AG10803 (cell line): ENCODE results near the gene ADPRHL1.

Source experiments
- DNase-seq: peaks from one replicate; pipeline ENCODE4 v3.0.0; 2010; ENCODE audit warnings: low read depth
- H3K4me3 ChIP-seq: 2 replicates; pipeline ENCODE4 v1.5.1; 2011; ENCODE audit warnings: mild to moderate bottlenecking, low read length, control low read depth
- TF ChIP-seq, protein P1 (sequence below): conservative IDR thresholded peaks from 2 replicates; pipeline ENCODE4 v1.5.1; 2011; ENCODE audit warnings: mild to moderate bottlenecking, low read length, control low read depth, inconsistent platforms

ADPRHL1 gene

DNA sequence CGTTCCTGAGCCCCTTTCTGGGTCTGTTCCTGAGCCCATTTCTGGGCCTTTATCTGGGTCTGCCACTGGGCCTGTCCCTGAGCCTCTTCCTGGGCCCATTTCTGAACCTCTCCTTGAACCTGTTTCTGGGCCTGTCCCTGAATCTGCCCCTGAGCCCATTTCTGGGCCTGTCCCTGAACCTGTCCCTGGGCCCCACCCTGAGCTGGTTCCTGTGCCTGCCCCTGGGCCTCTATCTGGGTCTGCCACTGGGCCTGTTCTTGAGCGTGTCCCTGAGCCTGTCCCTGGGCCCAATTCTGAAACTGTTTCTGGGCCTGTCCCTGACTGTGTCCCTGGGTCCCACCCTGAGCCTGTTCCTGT, 48.9 kb downstream of the ADPRHL1 start:
- TF ChIP-seq, protein P1, sequence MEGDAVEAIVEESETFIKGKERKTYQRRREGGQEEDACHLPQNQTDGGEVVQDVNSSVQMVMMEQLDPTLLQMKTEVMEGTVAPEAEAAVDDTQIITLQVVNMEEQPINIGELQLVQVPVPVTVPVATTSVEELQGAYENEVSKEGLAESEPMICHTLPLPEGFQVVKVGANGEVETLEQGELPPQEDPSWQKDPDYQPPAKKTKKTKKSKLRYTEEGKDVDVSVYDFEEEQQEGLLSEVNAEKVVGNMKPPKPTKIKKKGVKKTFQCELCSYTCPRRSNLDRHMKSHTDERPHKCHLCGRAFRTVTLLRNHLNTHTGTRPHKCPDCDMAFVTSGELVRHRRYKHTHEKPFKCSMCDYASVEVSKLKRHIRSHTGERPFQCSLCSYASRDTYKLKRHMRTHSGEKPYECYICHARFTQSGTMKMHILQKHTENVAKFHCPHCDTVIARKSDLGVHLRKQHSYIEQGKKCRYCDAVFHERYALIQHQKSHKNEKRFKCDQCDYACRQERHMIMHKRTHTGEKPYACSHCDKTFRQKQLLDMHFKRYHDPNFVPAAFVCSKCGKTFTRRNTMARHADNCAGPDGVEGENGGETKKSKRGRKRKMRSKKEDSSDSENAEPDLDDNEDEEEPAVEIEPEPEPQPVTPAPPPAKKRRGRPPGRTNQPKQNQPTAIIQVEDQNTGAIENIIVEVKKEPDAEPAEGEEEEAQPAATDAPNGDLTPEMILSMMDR, result no peak
- no peak for DNase-seq
- no peak overlapping the region for H3K4me3 ChIP-seq

DNA sequence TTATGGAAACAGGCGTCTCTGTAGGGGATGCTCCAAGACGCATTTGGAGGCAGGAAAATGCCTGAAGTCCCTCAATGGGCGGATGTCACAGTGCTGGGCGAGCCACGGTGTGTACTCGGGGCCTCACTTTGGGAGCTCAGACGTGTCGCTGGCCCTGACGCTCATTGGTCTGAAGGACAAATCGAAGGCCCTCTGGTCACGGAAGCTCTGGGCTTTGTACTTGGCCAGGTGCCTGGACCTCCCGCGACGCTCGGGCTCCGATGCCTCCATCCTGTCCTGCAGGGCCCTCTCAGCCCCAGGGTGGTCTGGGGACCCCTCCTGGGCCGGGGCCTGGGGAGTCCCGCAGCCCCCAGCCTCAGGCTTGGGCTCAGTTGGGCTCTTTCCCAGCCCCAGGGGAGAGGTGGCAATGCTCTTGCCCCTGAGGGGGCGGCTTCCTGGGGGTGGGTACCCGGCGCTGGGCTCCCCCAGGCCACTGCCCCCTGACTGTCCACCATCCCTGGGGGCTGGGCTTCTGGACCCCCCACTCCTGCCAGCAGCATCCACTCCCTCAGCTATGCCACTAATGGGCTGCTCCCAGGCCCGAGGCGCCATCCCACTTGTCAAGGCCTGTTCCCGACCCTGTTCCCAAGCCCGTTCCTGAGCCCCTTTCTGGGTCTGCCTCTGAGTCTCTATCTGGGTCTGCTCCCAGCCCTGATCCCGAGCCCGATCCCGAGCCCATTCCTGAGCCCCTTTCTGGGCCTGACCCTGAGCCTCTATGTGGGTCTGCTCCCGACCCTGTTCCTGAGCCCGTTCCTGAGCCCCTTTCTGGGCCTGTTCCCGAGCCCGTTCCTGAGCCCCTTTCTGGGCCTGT, 49.8 kb downstream of the ADPRHL1 start:
- TF ChIP-seq, protein P1, result no peak
- no peak for DNase-seq
- no peak overlapping the region for H3K4me3 ChIP-seq

DNA sequence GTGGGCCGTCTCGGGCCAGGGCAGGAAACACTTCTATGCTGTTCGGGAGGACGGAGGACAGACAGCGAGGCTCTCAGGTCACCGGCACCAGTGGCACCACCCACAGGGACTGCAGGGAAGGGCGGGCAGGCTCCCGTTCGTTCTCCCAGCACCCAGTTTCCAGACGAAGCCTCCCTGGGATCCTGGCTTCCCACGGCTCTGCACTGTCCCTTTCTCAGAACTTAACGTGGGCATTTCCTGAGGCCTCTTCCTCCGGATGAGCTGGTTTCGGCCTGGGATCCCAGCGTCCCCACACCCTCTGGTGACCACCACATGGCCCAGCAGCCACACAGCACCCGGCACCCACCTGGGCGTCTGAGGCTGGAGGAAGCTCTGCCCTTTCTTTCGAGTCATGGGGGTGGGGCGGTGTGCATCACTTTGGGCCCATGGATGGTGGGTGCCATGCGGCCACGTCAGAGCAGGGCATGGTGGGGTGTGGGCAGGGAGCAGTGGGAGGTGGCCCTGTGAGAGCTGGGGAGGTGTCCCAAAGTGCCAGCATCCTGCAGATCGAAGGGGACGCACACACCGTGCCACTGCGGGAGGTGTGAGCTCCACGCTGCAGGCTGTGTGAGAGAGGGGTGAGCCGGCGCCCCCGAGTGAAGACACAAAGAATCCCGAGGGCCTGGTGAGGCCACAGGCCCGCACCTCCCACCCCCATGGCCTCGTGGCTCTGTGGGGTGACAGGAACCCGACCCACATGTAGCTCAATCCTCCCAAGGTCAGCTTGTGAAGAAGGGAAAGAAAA, 50.6 kb downstream of the ADPRHL1 start:
- H3K4me3 ChIP-seq, result no peak overlapping the region
- TF ChIP-seq, protein P1, result no peak
- DNase-seq, result no peak

DNA sequence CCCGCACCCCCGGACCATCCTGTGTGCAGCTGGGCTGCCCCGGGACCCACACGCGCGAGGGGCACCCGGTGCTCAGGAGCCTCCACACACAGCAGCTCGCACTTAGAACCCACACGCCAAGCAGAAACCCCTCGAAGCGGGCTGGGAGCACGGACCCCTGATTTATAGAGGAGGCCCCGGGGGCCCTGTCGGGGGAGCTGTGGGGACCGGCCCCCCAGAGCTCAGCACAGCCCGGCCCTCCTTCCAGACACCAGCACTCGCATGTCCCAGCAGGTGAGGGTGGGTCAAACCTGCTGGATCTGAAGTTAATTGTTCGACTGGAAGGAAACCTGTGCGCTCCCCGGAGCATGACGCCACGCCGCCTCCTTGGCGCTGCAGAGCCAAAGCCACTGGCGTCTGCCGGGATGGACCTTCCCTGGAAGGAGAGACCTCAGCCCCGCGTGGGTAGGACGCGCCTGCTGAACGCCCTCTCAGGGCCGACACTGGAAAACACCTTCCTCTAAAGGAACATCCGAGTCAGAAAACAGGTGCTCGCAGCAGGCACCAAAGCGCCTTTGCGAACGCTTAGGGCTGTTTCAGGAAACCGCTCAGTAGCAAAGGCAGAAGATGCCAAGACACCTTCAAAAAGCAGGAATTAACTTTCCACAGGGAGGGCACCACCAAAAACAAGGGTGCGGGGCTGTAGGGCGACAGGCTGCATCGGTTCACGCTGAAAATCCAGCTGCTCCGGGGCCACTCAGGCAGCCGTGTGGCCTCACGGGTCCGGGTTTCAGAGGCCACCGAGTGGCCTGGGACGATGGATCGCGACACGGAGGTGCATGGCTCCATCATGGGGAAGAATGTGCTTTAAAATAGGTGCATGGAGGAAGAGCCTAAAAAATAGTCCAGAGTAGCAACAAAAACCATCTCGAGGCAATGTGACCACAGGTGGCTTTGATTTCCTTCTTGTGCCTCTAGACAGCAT, 51.6 kb downstream of the ADPRHL1 start:
- no peak for DNase-seq
- H3K4me3 ChIP-seq, result no peak overlapping the region
- TF ChIP-seq, protein P1, result no peak

DNA sequence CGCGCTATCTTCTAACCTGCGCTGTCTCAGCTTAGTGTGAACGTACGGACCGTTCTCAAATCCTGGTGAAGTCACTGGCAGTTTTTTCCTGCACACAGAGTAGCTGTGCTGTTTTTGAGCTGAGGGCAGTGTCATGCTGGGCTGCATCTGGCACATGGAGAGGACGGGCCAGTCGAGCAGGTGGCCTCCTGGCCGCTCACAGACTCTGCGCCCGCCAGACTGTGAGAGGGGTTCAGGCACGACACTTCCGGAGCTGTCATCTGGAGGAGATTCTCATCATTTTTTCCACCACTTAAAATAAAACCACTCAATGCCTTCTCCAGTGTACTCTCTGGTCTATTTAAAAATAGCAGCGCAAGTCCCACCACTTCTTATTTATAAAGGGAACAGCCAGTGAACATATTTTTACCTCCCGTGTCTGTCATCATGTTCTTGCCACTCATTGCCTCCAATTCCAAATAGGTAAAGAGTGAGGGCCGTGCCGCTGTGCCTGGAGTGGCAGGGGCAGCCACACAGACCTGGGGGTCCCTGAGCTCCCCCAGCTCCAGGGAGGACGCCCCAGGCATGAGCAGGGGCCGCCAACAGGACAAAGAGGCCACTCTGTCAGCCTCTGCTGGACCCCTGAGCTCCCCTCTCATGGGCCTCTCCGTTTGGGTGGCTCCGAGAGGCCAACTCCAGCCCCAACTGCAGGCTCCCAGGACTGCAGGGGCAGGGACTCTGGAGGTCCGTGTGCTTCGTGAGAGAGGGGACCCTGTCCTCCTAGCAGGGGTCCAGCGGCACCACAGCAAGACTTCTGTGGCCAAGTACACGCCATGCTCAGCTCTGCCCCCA, 52.5 kb downstream of the ADPRHL1 start:
- no peak overlapping the region for H3K4me3 ChIP-seq
- TF ChIP-seq, protein P1, result no peak
- DNase-seq, result peak; percentile 50

DNA sequence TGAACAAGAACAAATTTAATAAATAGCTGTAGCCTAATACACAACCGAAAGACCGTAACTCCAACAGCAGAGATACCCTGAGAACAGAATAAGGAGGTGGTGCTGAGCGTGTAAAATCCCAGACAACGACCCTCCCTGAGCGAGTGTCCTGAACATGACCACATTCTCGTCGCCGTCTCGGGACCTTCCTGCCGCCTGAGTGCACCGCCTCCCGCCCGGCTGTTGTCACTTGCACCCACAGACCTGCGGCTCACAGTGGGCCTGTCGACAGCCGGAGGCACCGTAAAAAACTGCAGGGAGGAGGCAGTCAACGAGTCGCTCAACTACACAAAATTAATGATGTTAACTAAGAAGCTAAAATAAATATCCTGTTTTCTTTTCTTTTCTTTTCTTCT, 53.5 kb downstream of the ADPRHL1 start:
- no peak for DNase-seq
- TF ChIP-seq, protein P1, result no peak
- H3K4me3 ChIP-seq, result no peak overlapping the region
